Esophagus muscularis mucosa (tissue), 4 donors: ENCODE measurements around the gene LANCL2. TPM values are rescaled to one million over a fixed set of nuclear protein-coding genes. Genes with fewer than 3 reads are reported as not detected.

Experiments
- DNase-seq: peaks from one replicate; pipeline ENCODE4 v3.0.0-alpha.2; 2017; ENCODE audit errors: extremely low spot score
- H3K27ac ChIP-seq, 4 donors: fragments of 200-600 bp; sonication (generic); replicated peaks in 1 of 4; 1 replicate in 3 of 4; 2 replicates in 1 of 4; pipeline ENCODE4 v1.5.1; 2016 to 2019; ENCODE audit warnings: mild to moderate bottlenecking in 1 of 4
- H3K27me3 ChIP-seq, 4 donors: fragments of 200-600 bp; sonication (generic); one replicate each; pipeline versions ENCODE4 v1.5.1 to v1.6.0; 2016 to 2019
- H3K36me3 ChIP-seq, 4 donors: fragments of 200-600 bp; sonication (generic); one replicate each; pipeline ENCODE4 v1.5.1; 2016 to 2019
- H3K4me1 ChIP-seq, 4 donors: fragments of 200-600 bp; sonication (generic); one replicate each; pipeline ENCODE4 v1.5.1; 2016 to 2019
- H3K4me3 ChIP-seq, 4 donors: fragments of 200-600 bp; sonication (generic); 1 replicate in 2 of 4; 2 replicates in 2 of 4; pipeline ENCODE4 v1.5.1; 2016 to 2019; ENCODE audit warnings: mild to moderate bottlenecking in 4 of 4, moderate library complexity in 1 of 4
- H3K9me3 ChIP-seq, 4 donors: fragments of 200-600 bp; sonication (generic); 1 replicate in 3 of 4; 2 replicates in 1 of 4; pipeline ENCODE4 v1.5.1; 2016 to 2019
- EP300 ChIP-seq: sonication (generic); formaldehyde crosslinking; IDR thresholded peaks from one replicate; pipeline ENCODE4 v1.6.1; 2017; ENCODE audit warnings: antibody characterized with exemption
- POLR2A ChIP-seq: fragments of 450-650 bp; IDR thresholded peaks from one replicate; pipeline ENCODE4 v1.6.1; 2017; ENCODE audit warnings: antibody characterized with exemption, moderate library complexity, mild to moderate bottlenecking, low read depth
- POLR2AphosphoS5 ChIP-seq, 2 donors: sonication (generic); formaldehyde crosslinking; IDR thresholded peaks; one replicate each; pipeline ENCODE4 v1.6.1; 2017; ENCODE audit warnings: antibody characterized with exemption in 2 of 2
- WGBS: methylation state at CpG from one replicate; pipeline ENCODE4 v1.1.5; 2018; 5-methylcytosine and 5-hydroxymethylcytosine counted together
- intact Hi-C: fragments of 100-400 bp; cut with DNase I; formaldehyde crosslinking; loops from one replicate; pipeline ENCODE4 v1.15.1; 2023
- total RNA-seq, 4 donors: library from RNA; depleted of rRNA; stranded (reverse); fragments of >200 nt; gene quantifications; one replicate each; pipeline versions ENCODE4 v1.1.0 to v1.2.1, GENCODE V29; 2016
- TF ChIP-seq, protein P1 (sequence below), 3 experiments: fragments of 200-600 bp in 2 of 3; fragments of 450-650 bp in 1 of 3; sonication (generic) in 2 of 3; IDR thresholded peaks; one replicate each; pipeline ENCODE4 v1.5.1; 2017 to 2019; ENCODE audit warnings: antibody characterized with exemption in 3 of 3, mild to moderate bottlenecking in 2 of 3, moderate library complexity in 1 of 3

Gene LANCL2
- total RNA-seq, 4 donors from 2014 or later = 10.0 to 11.8 (median 10.7) TPM

DNA sequence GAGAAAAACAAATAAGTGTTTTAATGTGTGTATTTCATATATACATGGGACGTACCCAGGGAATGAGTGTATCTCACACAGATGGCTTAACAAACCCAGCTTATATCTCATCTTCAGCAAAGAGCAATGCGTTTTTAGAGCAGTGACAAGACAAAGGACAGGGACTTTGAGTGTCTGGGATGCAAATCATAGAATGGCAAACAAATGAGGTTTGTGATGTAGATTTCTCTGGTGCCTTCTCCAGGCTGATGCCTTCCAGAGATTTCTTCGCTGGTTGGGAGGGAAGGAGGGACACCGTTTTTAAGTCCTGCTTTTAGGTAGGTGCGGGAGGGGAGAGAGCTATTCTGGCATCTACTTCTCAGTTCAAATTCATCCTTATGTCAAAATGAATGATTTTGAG lies 16.6 kb downstream of the LANCL2 start:
- no peak overlapping the region for H3K4me3 ChIP-seq
- H3K9me3 ChIP-seq = no peaks in the 10 kb centered on the region
- H3K36me3 ChIP-seq = no peaks in the 10 kb centered on the region
- H3K4me1 ChIP-seq = no peaks in the 10 kb centered on the region
- WGBS = 89% methylated on average over 5 of the region's 5 CpGs
- intact Hi-C loops = no loop called here
- TF ChIP-seq POLR2A = no peak
- TF ChIP-seq, protein P1, sequence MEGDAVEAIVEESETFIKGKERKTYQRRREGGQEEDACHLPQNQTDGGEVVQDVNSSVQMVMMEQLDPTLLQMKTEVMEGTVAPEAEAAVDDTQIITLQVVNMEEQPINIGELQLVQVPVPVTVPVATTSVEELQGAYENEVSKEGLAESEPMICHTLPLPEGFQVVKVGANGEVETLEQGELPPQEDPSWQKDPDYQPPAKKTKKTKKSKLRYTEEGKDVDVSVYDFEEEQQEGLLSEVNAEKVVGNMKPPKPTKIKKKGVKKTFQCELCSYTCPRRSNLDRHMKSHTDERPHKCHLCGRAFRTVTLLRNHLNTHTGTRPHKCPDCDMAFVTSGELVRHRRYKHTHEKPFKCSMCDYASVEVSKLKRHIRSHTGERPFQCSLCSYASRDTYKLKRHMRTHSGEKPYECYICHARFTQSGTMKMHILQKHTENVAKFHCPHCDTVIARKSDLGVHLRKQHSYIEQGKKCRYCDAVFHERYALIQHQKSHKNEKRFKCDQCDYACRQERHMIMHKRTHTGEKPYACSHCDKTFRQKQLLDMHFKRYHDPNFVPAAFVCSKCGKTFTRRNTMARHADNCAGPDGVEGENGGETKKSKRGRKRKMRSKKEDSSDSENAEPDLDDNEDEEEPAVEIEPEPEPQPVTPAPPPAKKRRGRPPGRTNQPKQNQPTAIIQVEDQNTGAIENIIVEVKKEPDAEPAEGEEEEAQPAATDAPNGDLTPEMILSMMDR (IDR thresholded peaks at IDR 0.05) = no peak
- TF ChIP-seq POLR2AphosphoS5 (IDR thresholded peaks at IDR 0.05) = no peak
- TF ChIP-seq EP300 = no peak
- H3K27me3 ChIP-seq = no peaks in the 10 kb centered on the region
- H3K27ac ChIP-seq = no peak overlapping the region
- no peak for DNase-seq

GRCh38 chr7:55382251-55382650 lies 17.1 kb downstream of the LANCL2 start:
- H3K4me1 ChIP-seq = no peaks in the 10 kb centered on the region
- H3K4me3 ChIP-seq = no peak overlapping the region
- TF ChIP-seq EP300 (no peak), POLR2A (no peak), POLR2AphosphoS5 (IDR thresholded peaks at IDR 0.05) (no peak)
- TF ChIP-seq, protein P1 (IDR thresholded peaks at IDR 0.05) = no peak
- 93% methylated on average over 4 of the region's 4 CpGs for WGBS
- H3K36me3 ChIP-seq = no peaks in the 10 kb centered on the region
- peaks cover 0 to 3% (median 0%) of the 10 kb centered on the region in 4 donors for H3K9me3 ChIP-seq
- intact Hi-C loops = no loop called here
- no peak for DNase-seq
- no peaks in the 10 kb centered on the region for H3K27me3 ChIP-seq
- no peak overlapping the region for H3K27ac ChIP-seq

DNA sequence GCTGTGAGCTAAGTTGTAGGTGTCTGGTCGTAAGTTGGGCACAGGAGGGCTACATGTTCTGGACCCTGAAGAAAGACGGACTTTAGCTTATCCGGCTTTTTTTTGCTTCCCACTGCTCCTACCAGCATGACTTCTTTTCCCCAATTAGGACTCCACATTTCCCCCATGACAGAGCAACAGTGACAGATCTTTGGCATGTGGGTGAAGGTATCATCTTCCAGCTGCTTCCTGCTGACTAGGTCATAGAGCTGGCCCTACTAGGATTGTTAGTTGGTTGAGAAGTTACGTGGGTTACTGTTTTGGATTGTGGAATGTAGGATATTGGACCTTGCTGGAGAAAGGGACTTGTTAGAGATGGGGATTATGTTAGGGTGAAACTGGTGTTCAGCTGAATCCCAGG lies 21.4 kb downstream of the LANCL2 start:
- Histone ChIP-seq H3K36me3 (no peaks in the 10 kb centered on the region), H3K27me3 (no peaks in the 10 kb centered on the region), H3K4me1 (no peaks in the 10 kb centered on the region), H3K27ac (no peak overlapping the region), H3K4me3 (no peak overlapping the region), H3K9me3 (peaks cover 0 to 4% (median 0%) of the 10 kb centered on the region in 4 donors)
- 94% methylated on average over 4 of the region's 4 CpGs for WGBS
- no peak for DNase-seq
- intact Hi-C loops = no loop called here
- TF ChIP-seq, protein P1 (IDR thresholded peaks at IDR 0.05) = no peak
- TF ChIP-seq EP300 (no peak), POLR2A (no peak), POLR2AphosphoS5 (IDR thresholded peaks at IDR 0.05) (no peak)

DNA sequence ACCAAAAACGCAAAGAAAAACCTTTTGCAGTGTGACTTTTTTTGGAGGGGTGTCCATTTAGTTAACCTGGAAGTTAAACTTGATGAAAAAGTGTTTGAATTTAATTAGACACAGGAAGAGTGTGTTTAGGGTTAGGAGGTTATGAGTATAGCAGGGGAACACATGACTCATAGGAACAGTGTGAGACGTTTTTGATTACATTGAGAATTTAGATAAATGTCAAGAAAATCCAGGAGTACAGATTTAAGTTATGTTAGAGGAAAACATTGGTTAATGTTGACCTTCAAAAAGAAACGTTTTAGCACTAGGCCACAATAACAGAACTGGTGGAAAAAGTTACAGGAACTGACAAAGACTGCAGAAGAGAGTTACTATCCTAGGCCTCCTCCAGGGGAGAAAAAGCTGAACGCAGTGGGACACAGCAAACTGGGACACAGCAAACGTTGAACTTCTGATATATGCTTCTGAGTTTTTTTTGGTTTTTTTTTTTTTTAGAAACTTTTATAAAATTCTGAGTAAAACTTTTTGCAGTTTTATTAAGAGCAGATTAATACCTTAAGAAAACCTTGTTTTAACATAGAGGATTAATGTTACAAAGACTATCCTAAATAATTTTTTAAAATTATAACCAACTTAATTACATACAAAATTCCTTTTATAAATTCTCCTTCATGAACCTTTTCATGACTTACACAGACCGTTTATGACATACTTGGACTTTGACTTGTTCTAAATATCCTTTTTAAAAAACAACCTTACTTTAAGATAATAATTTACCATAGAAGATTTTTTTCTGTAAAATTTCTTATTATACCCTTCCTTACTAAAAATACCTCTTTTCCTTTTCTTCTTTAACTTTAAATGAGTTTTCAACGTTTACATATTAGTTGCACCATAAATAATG lies 22.2 kb downstream of the LANCL2 start:
- TF ChIP-seq EP300 (no peak), POLR2A (no peak), POLR2AphosphoS5 (IDR thresholded peaks at IDR 0.05) (no peak)
- TF ChIP-seq, protein P1 (IDR thresholded peaks at IDR 0.05) = no peak
- Histone ChIP-seq H3K36me3 (peaks cover 6 to 7% (median 7%) of the 10 kb centered on the region in 4 donors), H3K27me3 (no peaks in the 10 kb centered on the region), H3K9me3 (peaks cover 0 to 4% (median 0%) of the 10 kb centered on the region in 4 donors), H3K4me1 (no peaks in the 10 kb centered on the region), H3K4me3 (no peak overlapping the region), H3K27ac (no peak overlapping the region)
- DNase-seq = no peak
- 83% methylated on average over 7 of the region's 7 CpGs for WGBS
- intact Hi-C loops = no loop called here
